ENCODE results near the gene ANKRD12. TPM values are rescaled to one million over a fixed set of nuclear protein-coding genes. Genes with fewer than 3 reads are reported as not detected.

The ANKRD12 gene
- total and polyA plus RNA-seq, 4 donors, result 2.7 to 59.7 (median 17.3) TPM

DNA sequence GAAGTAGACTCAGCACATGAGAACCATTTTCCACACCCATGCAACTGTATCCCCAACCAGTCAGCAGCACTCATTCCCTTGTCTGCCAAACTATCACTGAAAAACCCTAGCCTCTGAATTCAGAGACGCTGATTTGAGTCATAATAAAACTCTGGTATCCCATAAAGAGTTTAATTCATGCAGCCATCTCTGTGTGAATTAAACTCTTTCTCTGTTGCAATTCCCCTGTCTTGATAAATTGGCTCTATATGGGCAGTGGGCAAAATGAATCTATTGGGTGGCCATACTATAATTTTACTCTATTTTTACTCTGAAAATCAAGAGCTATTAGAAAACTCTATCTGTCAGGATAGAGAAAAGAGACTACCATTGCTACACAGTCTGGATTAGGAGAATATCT, 157.4 kb downstream of the ANKRD12 start:
- Histone ChIP-seq H3K9me3 (ENCODE audit: control insufficient read depth in 4 of 4, low read length in 3 of 4) (peaks cover 4 to 12% (median 6%) of the 10 kb centered on the region in 4 donors), H3K4me1 (ENCODE audit: control insufficient read depth in 4 of 4, insufficient read depth in 4 of 4, low read length in 3 of 4) (no peaks in the 10 kb centered on the region), H3K9ac (ENCODE audit: low read depth in 1 of 2, low read length in 2 of 2) (no peak overlapping the region), H3K27me3 (ENCODE audit: control insufficient read depth in 4 of 4, insufficient read depth in 4 of 4, low read length in 3 of 4) (no peaks in the 10 kb centered on the region), H3K27ac (ENCODE audit: low read depth in 1 of 2, low read length in 2 of 2) (no peak overlapping the region), H3K36me3 (ENCODE audit: control insufficient read depth in 4 of 4, insufficient read depth in 3 of 4, low read depth in 1 of 4, low read length in 3 of 4) (no peaks in the 10 kb centered on the region), H3K4me3 (ENCODE audit: low read depth in 1 of 3, low read length in 3 of 3) (no peak overlapping the region)
- no peak for TF ChIP-seq GABPA (IDR thresholded peaks at IDR 0.05 in 1 of 2, conservative IDR thresholded peaks at IDR 0.05 in 1 of 2)
- 86% methylated on average over 1 of the region's 1 CpG for WGBS
- DNase-seq (ENCODE audit: low spot score), result no peak

DNA sequence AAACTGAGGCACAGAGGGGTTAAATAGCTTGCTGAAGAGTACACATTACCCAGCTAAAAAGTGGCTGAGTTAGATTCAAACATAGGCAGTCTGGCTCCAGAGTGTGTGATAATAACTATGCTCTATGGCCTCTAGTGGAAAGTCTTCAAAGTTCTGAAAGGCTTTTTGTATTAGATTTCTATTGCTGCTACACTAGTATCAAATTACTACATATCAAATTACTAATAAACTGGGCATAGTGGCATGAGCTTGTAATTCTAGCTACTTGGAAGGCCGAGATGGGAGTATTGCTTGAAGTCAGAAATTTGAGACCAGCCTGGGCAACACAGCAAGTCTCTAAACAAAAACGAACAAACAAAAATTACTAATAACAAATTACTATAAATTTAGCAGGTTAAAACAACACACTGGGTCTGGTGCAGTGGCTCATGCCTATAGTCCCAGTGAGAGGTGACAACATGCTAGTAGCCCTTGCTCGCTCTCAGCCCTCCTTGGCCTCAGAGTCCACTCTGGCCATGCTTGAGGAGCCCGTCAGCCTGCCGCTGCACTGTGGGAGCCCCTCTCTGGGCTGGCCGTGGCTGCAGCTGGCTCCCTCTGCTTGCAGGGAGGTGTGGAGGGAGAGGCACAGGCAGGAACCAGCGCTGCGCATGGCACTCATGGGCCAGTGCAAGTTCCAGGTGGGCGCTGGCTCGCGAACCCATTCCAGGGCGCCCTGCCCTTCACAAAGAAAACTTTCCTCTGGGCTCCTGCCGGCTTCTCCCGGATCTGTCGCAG, 159.8 kb downstream of the ANKRD12 start:
- 96% methylated on average over 15 of the region's 15 CpGs for WGBS
- no peak for DNase-seq (ENCODE audit: low spot score)
- TF ChIP-seq JUND (IDR thresholded peaks at IDR 0.05), result no peak
- no peak for TF ChIP-seq FOXA1 (IDR thresholded peaks at IDR 0.05)
- TF ChIP-seq SP1 (IDR thresholded peaks at IDR 0.05), result no peak
- TF ChIP-seq, protein P1, sequence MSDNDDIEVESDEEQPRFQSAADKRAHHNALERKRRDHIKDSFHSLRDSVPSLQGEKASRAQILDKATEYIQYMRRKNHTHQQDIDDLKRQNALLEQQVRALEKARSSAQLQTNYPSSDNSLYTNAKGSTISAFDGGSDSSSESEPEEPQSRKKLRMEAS (IDR thresholded peaks at IDR 0.05), result no peak
- no peak for TF ChIP-seq RXRA (IDR thresholded peaks at IDR 0.05)
- no peak for TF ChIP-seq HNF4G (IDR thresholded peaks at IDR 0.05)
- TF ChIP-seq HNF4A (conservative IDR thresholded peaks at IDR 0.05), result no peak
- TF ChIP-seq NR2F2 (IDR thresholded peaks at IDR 0.05), result no peak
- TF ChIP-seq RAD21 (IDR thresholded peaks at IDR 0.05), result no peak
- TF ChIP-seq TAF1 (conservative IDR thresholded peaks at IDR 0.05), result no peak
- H3K4me3 ChIP-seq (ENCODE audit: low read depth in 1 of 3, low read length in 3 of 3), result no peak overlapping the region
- H3K9me3 ChIP-seq (ENCODE audit: control insufficient read depth in 4 of 4, low read length in 3 of 4), result peaks cover 4 to 12% (median 6%) of the 10 kb centered on the region in 4 donors
- H3K9ac ChIP-seq (ENCODE audit: low read depth in 1 of 2, low read length in 2 of 2), result no peak overlapping the region
- H3K36me3 ChIP-seq (ENCODE audit: control insufficient read depth in 4 of 4, insufficient read depth in 3 of 4, low read depth in 1 of 4, low read length in 3 of 4), result no peaks in the 10 kb centered on the region
- no peaks in the 10 kb centered on the region for H3K27me3 ChIP-seq (ENCODE audit: control insufficient read depth in 4 of 4, insufficient read depth in 4 of 4, low read length in 3 of 4)
- no peak overlapping the region for H3K27ac ChIP-seq (ENCODE audit: low read depth in 1 of 2, low read length in 2 of 2)
- no peaks in the 10 kb centered on the region for H3K4me1 ChIP-seq (ENCODE audit: control insufficient read depth in 4 of 4, insufficient read depth in 4 of 4, low read length in 3 of 4)

DNA sequence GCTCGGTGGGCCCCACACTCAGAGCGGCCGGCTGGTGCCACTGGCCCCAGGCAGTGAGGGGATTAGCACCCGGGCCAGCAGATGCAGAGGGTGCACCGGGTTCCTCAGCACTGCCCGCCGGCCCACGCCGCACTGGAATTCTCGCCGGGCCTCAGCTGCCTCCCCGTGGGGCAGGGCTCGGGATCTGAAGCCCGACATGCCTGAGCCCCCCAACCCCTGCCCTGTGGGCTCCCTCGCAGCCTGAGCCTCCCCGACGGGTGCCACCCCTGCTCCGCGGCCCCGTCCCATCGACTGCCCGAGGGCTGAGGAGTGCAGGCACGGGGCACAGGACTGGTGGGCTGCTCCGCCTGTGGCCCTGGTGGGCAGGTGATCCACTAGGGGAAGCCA, 160.4 kb downstream of the ANKRD12 start:
- Histone ChIP-seq H3K27me3 (ENCODE audit: control insufficient read depth in 4 of 4, insufficient read depth in 4 of 4, low read length in 3 of 4) (no peaks in the 10 kb centered on the region), H3K36me3 (ENCODE audit: control insufficient read depth in 4 of 4, insufficient read depth in 3 of 4, low read depth in 1 of 4, low read length in 3 of 4) (no peaks in the 10 kb centered on the region), H3K27ac (ENCODE audit: low read depth in 1 of 2, low read length in 2 of 2) (no peak overlapping the region), H3K4me3 (ENCODE audit: low read depth in 1 of 3, low read length in 3 of 3) (no peak overlapping the region), H3K4me1 (ENCODE audit: control insufficient read depth in 4 of 4, insufficient read depth in 4 of 4, low read length in 3 of 4) (no peaks in the 10 kb centered on the region), H3K9ac (ENCODE audit: low read depth in 1 of 2, low read length in 2 of 2) (no peak overlapping the region), H3K9me3 (ENCODE audit: control insufficient read depth in 4 of 4, low read length in 3 of 4) (peaks cover 4 to 12% (median 7%) of the 10 kb centered on the region in 4 donors)
- DNase-seq (ENCODE audit: low spot score), result no peak
- TF ChIP-seq, protein P2, sequence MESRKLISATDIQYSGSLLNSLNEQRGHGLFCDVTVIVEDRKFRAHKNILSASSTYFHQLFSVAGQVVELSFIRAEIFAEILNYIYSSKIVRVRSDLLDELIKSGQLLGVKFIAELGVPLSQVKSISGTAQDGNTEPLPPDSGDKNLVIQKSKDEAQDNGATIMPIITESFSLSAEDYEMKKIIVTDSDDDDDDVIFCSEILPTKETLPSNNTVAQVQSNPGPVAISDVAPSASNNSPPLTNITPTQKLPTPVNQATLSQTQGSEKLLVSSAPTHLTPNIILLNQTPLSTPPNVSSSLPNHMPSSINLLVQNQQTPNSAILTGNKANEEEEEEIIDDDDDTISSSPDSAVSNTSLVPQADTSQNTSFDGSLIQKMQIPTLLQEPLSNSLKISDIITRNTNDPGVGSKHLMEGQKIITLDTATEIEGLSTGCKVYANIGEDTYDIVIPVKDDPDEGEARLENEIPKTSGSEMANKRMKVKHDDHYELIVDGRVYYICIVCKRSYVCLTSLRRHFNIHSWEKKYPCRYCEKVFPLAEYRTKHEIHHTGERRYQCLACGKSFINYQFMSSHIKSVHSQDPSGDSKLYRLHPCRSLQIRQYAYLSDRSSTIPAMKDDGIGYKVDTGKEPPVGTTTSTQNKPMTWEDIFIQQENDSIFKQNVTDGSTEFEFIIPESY (IDR thresholded peaks at IDR 0.05), result no peak
- no peak for TF ChIP-seq RXRA (IDR thresholded peaks at IDR 0.05)
- TF ChIP-seq, protein P3, sequence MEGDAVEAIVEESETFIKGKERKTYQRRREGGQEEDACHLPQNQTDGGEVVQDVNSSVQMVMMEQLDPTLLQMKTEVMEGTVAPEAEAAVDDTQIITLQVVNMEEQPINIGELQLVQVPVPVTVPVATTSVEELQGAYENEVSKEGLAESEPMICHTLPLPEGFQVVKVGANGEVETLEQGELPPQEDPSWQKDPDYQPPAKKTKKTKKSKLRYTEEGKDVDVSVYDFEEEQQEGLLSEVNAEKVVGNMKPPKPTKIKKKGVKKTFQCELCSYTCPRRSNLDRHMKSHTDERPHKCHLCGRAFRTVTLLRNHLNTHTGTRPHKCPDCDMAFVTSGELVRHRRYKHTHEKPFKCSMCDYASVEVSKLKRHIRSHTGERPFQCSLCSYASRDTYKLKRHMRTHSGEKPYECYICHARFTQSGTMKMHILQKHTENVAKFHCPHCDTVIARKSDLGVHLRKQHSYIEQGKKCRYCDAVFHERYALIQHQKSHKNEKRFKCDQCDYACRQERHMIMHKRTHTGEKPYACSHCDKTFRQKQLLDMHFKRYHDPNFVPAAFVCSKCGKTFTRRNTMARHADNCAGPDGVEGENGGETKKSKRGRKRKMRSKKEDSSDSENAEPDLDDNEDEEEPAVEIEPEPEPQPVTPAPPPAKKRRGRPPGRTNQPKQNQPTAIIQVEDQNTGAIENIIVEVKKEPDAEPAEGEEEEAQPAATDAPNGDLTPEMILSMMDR (IDR thresholded peaks at IDR 0.05; ENCODE audit: low read depth, low read length, missing input control), result no peak
- TF ChIP-seq NR2F2 (IDR thresholded peaks at IDR 0.05), result no peak
- no peak for TF ChIP-seq FOXA1 (IDR thresholded peaks at IDR 0.05)
- no peak for TF ChIP-seq JUND (IDR thresholded peaks at IDR 0.05)
- no peak for TF ChIP-seq FOXA2 (IDR thresholded peaks at IDR 0.05)
- TF ChIP-seq, protein P1 (IDR thresholded peaks at IDR 0.05), result no peak
- no peak for TF ChIP-seq YY1 (IDR thresholded peaks at IDR 0.05)
- no peak for TF ChIP-seq HNF4G (IDR thresholded peaks at IDR 0.05)
- TF ChIP-seq GABPA (IDR thresholded peaks at IDR 0.05 in 1 of 2, conservative IDR thresholded peaks at IDR 0.05 in 1 of 2), result no peak
- no peak for TF ChIP-seq TAF1 (conservative IDR thresholded peaks at IDR 0.05)
- TF ChIP-seq, protein P4, sequence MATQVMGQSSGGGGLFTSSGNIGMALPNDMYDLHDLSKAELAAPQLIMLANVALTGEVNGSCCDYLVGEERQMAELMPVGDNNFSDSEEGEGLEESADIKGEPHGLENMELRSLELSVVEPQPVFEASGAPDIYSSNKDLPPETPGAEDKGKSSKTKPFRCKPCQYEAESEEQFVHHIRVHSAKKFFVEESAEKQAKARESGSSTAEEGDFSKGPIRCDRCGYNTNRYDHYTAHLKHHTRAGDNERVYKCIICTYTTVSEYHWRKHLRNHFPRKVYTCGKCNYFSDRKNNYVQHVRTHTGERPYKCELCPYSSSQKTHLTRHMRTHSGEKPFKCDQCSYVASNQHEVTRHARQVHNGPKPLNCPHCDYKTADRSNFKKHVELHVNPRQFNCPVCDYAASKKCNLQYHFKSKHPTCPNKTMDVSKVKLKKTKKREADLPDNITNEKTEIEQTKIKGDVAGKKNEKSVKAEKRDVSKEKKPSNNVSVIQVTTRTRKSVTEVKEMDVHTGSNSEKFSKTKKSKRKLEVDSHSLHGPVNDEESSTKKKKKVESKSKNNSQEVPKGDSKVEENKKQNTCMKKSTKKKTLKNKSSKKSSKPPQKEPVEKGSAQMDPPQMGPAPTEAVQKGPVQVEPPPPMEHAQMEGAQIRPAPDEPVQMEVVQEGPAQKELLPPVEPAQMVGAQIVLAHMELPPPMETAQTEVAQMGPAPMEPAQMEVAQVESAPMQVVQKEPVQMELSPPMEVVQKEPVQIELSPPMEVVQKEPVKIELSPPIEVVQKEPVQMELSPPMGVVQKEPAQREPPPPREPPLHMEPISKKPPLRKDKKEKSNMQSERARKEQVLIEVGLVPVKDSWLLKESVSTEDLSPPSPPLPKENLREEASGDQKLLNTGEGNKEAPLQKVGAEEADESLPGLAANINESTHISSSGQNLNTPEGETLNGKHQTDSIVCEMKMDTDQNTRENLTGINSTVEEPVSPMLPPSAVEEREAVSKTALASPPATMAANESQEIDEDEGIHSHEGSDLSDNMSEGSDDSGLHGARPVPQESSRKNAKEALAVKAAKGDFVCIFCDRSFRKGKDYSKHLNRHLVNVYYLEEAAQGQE (IDR thresholded peaks at IDR 0.05), result no peak
- no peak for TF ChIP-seq HNF4A (conservative IDR thresholded peaks at IDR 0.05)
- TF ChIP-seq RAD21 (IDR thresholded peaks at IDR 0.05), result no peak
- TF ChIP-seq, protein P5, sequence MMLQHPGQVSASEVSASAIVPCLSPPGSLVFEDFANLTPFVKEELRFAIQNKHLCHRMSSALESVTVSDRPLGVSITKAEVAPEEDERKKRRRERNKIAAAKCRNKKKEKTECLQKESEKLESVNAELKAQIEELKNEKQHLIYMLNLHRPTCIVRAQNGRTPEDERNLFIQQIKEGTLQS (IDR thresholded peaks at IDR 0.05), result no peak
- TF ChIP-seq EGR1 (IDR thresholded peaks at IDR 0.05; ENCODE audit: low read depth in 2 of 2), result no peak
- 98% methylated on average over 24 of the region's 24 CpGs for WGBS

All from liver (tissue), 9 donors.